BE2C (cell line): ENCODE results near the gene PRDM8.
A peak's percentile ranks its signal among the peaks of the same experiment; 100 is the strongest.

Experiments used
- DNase-seq: peaks from one replicate; pipeline ENCODE4 v3.0.0-alpha.2; 2020
- H3K27me3 ChIP-seq: fragments of 250-450 bp; sonication (Bioruptor Pico); 2 replicates; pipeline ENCODE4 v1.5.1; 2020; ENCODE audit warnings: mild to moderate bottlenecking
- H3K36me3 ChIP-seq: fragments of 250-450 bp; sonication (Bioruptor Pico); 2 replicates; pipeline ENCODE4 v1.5.1; 2020; ENCODE audit warnings: mild to moderate bottlenecking
- H3K4me1 ChIP-seq: fragments of 250-450 bp; sonication (Bioruptor Pico); 2 replicates; pipeline ENCODE4 v1.5.1; 2020
- H3K4me3 ChIP-seq: 2 replicates; pipeline ENCODE4 v1.5.1; 2011; ENCODE audit warnings: low read depth, low read length
- H3K9me3 ChIP-seq: fragments of 250-450 bp; sonication (Bioruptor Pico); 2 replicates; pipeline ENCODE4 v1.5.1; 2020
- TF ChIP-seq, protein P1 (sequence below): IDR thresholded peaks from 2 replicates; pipeline ENCODE4 v1.5.1; 2012; ENCODE audit warnings: mild to moderate bottlenecking, low read depth, low read length

Gene PRDM8

DNA sequence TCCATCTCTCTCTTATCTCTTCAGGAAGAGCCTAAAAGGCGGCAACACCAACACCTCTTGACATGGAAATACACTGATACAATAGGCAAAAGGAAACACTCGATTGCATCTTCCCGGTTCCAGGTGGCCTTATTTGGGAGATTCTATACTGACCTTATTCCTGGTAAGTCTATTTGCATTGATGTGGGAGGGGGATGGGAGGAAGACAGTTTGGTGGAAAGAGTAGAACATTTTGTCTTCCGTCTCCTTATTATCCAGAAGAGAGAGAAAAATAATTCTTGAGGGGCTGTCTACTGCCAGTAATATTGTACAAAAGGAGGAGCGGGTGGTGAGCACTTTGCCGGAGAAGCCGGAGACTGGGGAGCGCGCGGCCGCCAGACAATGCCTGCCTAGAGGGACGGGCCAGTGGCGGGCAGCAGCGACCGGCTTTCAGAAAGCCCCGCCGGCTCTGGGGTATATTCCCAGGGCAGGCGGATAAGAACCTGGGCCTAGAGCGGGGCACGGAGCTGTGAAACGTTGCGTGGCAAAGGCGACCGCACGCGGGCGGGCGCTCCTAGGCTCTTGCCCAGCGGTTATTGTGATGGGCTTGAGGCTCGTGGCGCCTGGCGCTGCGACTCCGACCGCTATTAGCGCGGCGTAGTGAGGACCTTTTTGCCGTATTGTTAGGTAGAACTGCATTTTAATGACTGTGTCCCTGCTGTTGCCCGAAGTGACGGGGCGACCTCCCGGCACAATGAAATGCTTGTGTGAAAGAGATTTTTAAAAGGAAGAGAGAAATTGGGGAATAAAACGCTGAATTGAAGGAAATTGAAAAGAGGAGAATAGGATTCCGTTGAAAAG lies 518 bp downstream of the PRDM8 start:
- Histone ChIP-seq H3K4me1 (no peaks in the 10 kb centered on the region), H3K9me3 (no peaks in the 10 kb centered on the region), H3K27me3 (peaks cover 39% of the 10 kb centered on the region), H3K36me3 (no peaks in the 10 kb centered on the region), H3K4me3 (peak overlapping the region; percentile 65)
- TF ChIP-seq, protein P1, sequence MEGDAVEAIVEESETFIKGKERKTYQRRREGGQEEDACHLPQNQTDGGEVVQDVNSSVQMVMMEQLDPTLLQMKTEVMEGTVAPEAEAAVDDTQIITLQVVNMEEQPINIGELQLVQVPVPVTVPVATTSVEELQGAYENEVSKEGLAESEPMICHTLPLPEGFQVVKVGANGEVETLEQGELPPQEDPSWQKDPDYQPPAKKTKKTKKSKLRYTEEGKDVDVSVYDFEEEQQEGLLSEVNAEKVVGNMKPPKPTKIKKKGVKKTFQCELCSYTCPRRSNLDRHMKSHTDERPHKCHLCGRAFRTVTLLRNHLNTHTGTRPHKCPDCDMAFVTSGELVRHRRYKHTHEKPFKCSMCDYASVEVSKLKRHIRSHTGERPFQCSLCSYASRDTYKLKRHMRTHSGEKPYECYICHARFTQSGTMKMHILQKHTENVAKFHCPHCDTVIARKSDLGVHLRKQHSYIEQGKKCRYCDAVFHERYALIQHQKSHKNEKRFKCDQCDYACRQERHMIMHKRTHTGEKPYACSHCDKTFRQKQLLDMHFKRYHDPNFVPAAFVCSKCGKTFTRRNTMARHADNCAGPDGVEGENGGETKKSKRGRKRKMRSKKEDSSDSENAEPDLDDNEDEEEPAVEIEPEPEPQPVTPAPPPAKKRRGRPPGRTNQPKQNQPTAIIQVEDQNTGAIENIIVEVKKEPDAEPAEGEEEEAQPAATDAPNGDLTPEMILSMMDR: no peak
- DNase-seq: peak; percentile 60

DNA sequence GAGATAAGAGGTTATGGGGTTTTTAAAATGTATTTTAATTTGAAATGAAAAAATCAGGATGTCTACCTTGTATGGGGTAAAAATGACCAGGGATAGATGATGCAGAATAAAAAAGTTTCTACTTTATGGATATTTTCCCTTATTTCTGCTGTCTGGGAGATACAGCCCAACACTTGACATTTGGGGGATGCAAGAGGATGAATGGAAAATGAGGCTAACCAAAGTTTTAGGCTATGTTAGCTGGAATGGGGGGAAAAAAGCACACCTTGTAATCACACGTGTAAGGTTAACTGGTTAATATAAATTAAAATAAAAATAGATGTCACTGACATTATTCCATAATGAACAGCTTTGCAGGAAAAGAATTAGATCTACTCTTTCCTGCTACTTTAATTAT lies 1.1 kb downstream of the PRDM8 start:
- Histone ChIP-seq H3K36me3 (no peaks in the 10 kb centered on the region), H3K27me3 (peaks cover 39% of the 10 kb centered on the region), H3K9me3 (no peaks in the 10 kb centered on the region), H3K4me3 (peak overlapping the region; percentile 65), H3K4me1 (no peaks in the 10 kb centered on the region)
- DNase-seq: no peak
- TF ChIP-seq, protein P1: no peak

DNA sequence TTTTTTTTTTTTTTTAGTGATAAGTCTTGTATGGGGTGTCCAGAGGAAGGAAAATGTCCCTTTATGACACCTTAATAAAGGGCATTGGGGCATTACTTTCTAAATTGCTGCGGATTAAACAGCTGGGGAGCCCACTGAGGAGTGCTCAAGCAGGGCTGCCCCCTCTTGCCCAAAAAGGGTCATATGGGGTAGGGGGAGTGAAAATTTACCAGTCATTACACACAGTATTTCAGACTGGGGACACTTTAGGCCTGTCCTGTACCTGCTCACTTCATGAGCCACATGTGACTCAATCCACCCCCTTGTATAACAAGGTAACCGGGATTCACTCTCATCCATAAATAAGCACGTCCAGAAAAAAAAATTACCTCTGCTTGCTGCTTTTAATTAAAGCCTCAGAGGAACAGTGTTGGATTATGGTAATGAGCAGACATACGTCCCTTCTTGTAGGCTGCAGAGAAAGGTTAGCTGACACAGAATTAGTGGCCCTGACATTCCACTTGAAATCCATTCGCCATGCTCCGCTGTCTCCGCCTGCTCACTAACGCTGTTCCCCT lies 1.8 kb downstream of the PRDM8 start:
- H3K36me3 ChIP-seq: no peaks in the 10 kb centered on the region
- TF ChIP-seq, protein P1: no peak
- no peaks in the 10 kb centered on the region for H3K4me1 ChIP-seq
- no peak for DNase-seq
- H3K4me3 ChIP-seq: no peak overlapping the region
- H3K9me3 ChIP-seq: no peaks in the 10 kb centered on the region
- H3K27me3 ChIP-seq: peaks cover 39% of the 10 kb centered on the region

DNA sequence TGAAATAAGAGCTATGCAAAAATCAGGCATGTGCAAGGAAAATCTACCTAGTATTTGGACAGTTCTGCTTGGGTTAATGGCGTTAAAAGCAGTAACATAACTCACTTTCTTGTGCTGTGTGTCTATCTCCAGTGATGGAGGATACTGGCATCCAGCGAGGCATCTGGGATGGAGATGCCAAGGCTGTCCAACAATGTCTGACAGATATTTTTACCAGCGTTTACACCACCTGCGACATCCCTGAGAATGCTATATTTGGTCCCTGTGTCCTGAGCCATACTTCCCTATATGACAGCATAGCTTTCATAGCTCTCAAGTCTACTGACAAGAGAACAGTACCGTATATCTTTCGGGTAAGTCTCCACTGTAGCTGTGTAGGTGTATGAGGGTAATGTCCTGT lies 2.6 kb downstream of the PRDM8 start:
- H3K9me3 ChIP-seq: no peaks in the 10 kb centered on the region
- no peaks in the 10 kb centered on the region for H3K4me1 ChIP-seq
- no peak for DNase-seq
- H3K4me3 ChIP-seq: no peak overlapping the region
- TF ChIP-seq, protein P1: no peak
- peaks cover 39% of the 10 kb centered on the region for H3K27me3 ChIP-seq
- H3K36me3 ChIP-seq: no peaks in the 10 kb centered on the region

DNA sequence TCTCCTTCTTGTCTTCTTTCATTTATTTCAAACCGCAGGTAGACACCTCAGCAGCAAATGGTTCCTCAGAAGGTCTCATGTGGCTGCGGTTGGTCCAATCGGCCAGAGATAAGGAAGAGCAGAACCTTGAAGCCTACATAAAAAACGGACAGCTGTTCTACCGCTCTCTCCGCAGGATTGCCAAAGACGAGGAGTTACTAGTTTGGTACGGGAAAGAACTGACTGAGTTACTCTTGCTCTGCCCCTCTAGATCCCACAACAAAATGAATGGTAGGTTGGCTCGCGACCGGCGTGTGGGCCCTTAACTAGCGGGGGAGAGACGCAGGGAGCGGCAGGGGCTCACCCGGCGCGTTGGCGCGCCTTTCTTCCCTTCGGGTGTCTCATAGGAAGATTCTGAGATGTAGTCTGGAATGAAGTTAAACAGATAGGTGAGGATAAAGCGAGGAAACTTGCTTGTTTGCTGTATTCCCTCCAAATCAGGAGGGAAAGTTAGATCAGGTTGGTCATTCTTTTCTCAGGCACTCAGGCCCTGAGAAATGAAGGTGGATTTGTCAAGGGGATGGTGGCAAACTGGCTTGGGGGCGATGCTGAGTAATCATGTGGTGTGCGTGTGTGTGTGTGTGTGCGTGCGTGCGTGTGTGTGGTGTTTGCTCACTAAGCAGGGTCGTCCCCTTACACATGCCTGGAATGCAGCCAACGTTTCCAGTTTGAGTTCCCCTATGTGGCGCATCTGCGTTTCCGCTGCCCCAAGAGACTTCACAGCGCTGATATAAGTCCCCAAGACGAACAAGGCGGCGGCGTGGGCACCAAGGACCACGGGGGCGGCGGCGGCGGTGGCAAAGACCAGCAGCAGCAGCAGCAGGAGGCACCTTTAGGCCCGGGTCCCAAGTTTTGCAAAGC lies 4.2 kb downstream of the PRDM8 start:
- Histone ChIP-seq H3K27me3 (peaks cover 32% of the 10 kb centered on the region), H3K4me1 (no peaks in the 10 kb centered on the region), H3K9me3 (no peaks in the 10 kb centered on the region), H3K36me3 (no peaks in the 10 kb centered on the region), H3K4me3 (peak overlapping the region; percentile 45)
- TF ChIP-seq, protein P1: no peak
- DNase-seq: peak; percentile 43
